Lower leg skin (tissue), 3 donors: Measurements from ENCODE around the gene PAH.

Source experiments
- CTCF ChIP-seq, 3 donors: fragments of 450-650 bp; IDR thresholded peaks; one replicate each; pipeline ENCODE4 v1.5.1; 2016; ENCODE audit warnings: antibody characterized with exemption in 3 of 3, mild to moderate bottlenecking in 3 of 3, moderate library complexity in 2 of 3
- POLR2A ChIP-seq, 2 donors: fragments of 450-650 bp; IDR thresholded peaks; one replicate each; pipeline ENCODE4 v1.6.1; 2016 to 2017; ENCODE audit warnings: antibody characterized with exemption in 2 of 2, mild to moderate bottlenecking in 1 of 2, moderate library complexity in 1 of 2

GRCh38 chr12:102806592-102806991, 110.5 kb downstream of the PAH start:
- TF ChIP-seq CTCF (IDR thresholded peaks at IDR 0.05) (no peak), POLR2A (IDR thresholded peaks at IDR 0.05) (no peak)
